Rectal smooth muscle tissue (tissue), 1 donor: Measurements from ENCODE around the gene SLC35F3.

Source experiments
- H3K27ac ChIP-seq: one replicate; pipeline ENCODE4 v1.7.0; 2013; ENCODE audit warnings: low read depth, low read length, inconsistent platforms
- H3K27me3 ChIP-seq: one replicate; pipeline ENCODE4 v1.7.0; 2013; ENCODE audit warnings: low read length; ENCODE audit not compliant: control insufficient read depth, insufficient read depth
- H3K36me3 ChIP-seq: one replicate; pipeline ENCODE4 v1.7.0; 2013; ENCODE audit warnings: low read length; ENCODE audit not compliant: control insufficient read depth, insufficient read depth
- H3K4me1 ChIP-seq: one replicate; pipeline ENCODE4 v1.7.0; 2013; ENCODE audit warnings: low read length; ENCODE audit not compliant: control insufficient read depth, insufficient read depth
- H3K4me3 ChIP-seq: one replicate; pipeline ENCODE4 v1.7.0; 2013; ENCODE audit warnings: low read length
- H3K9ac ChIP-seq: one replicate; pipeline ENCODE4 v1.7.0; 2013; ENCODE audit warnings: low read length

The SLC35F3 gene

GRCh38 chr1:233982827-233983518, 78.5 kb downstream of the SLC35F3 start:
- no peak overlapping the region for H3K9ac ChIP-seq
- H3K27me3 ChIP-seq: no peaks in the 10 kb centered on the region

GRCh38 chr1:233983811-233984210, 79.3 kb downstream of the SLC35F3 start:
- Histone ChIP-seq H3K4me1 (no peaks in the 10 kb centered on the region), H3K27ac (no peak overlapping the region), H3K27me3 (no peaks in the 10 kb centered on the region), H3K4me3 (no peak overlapping the region), H3K36me3 (no peaks in the 10 kb centered on the region), H3K9ac (no peak overlapping the region)

More at GRCh38 chr1:233982827-233983518, 78.5 kb downstream of the SLC35F3 start:
- Histone ChIP-seq H3K4me3 (no peak overlapping the region), H3K27ac (no peak overlapping the region), H3K36me3 (no peaks in the 10 kb centered on the region), H3K4me1 (no peaks in the 10 kb centered on the region)

- H3K27ac ChIP-seq: no peak overlapping the region
- H3K27me3 ChIP-seq: no peaks in the 10 kb centered on the region
- H3K36me3 ChIP-seq: no peaks in the 10 kb centered on the region
- H3K9ac ChIP-seq: no peak overlapping the region
- H3K4me3 ChIP-seq: no peak overlapping the region
- H3K4me1 ChIP-seq: no peaks in the 10 kb centered on the region
Observed at GRCh38 chr1:233988963-233989696, 84.7 kb downstream of the SLC35F3 start.

GRCh38 chr1:233990486-233990885, 86.0 kb downstream of the SLC35F3 start:
- Histone ChIP-seq H3K9ac (no peak overlapping the region), H3K27me3 (no peaks in the 10 kb centered on the region), H3K4me3 (no peak overlapping the region), H3K27ac (no peak overlapping the region), H3K4me1 (no peaks in the 10 kb centered on the region), H3K36me3 (no peaks in the 10 kb centered on the region)

- no peak overlapping the region for H3K4me3 ChIP-seq
- no peak overlapping the region for H3K27ac ChIP-seq
- H3K27me3 ChIP-seq: no peaks in the 10 kb centered on the region
- H3K9ac ChIP-seq: no peak overlapping the region
- H3K36me3 ChIP-seq: no peaks in the 10 kb centered on the region
- H3K4me1 ChIP-seq: no peaks in the 10 kb centered on the region
Observed at GRCh38 chr1:233993651-233994050, 89.2 kb downstream of the SLC35F3 start.

- Histone ChIP-seq H3K27me3 (no peaks in the 10 kb centered on the region), H3K36me3 (no peaks in the 10 kb centered on the region), H3K4me1 (no peaks in the 10 kb centered on the region), H3K4me3 (no peak overlapping the region), H3K9ac (no peak overlapping the region), H3K27ac (no peak overlapping the region)
Observed at GRCh38 chr1:233994112-233994511, 89.6 kb downstream of the SLC35F3 start.

GRCh38 chr1:233998456-233998855, 94.0 kb downstream of the SLC35F3 start:
- Histone ChIP-seq H3K9ac (no peak overlapping the region), H3K36me3 (no peaks in the 10 kb centered on the region), H3K27ac (no peak overlapping the region), H3K4me1 (no peaks in the 10 kb centered on the region), H3K27me3 (no peaks in the 10 kb centered on the region), H3K4me3 (no peak overlapping the region)

GRCh38 chr1:233998891-233999290, 94.4 kb downstream of the SLC35F3 start:
- Histone ChIP-seq H3K4me1 (no peaks in the 10 kb centered on the region), H3K27ac (no peak overlapping the region), H3K27me3 (no peaks in the 10 kb centered on the region), H3K4me3 (no peak overlapping the region), H3K36me3 (no peaks in the 10 kb centered on the region), H3K9ac (no peak overlapping the region)

- Histone ChIP-seq H3K9ac (no peak overlapping the region), H3K4me3 (no peak overlapping the region)
Observed at GRCh38 chr1:234000557-234001041, 96.1 kb downstream of the SLC35F3 start.

GRCh38 chr1:234001817-234002216, 97.3 kb downstream of the SLC35F3 start:
- Histone ChIP-seq H3K4me1 (no peaks in the 10 kb centered on the region), H3K4me3 (no peak overlapping the region), H3K9ac (no peak overlapping the region), H3K27me3 (no peaks in the 10 kb centered on the region), H3K27ac (no peak overlapping the region), H3K36me3 (no peaks in the 10 kb centered on the region)

More at GRCh38 chr1:234000557-234001041, 96.1 kb downstream of the SLC35F3 start:
- Histone ChIP-seq H3K27ac (no peak overlapping the region), H3K4me1 (no peaks in the 10 kb centered on the region), H3K27me3 (no peaks in the 10 kb centered on the region), H3K36me3 (no peaks in the 10 kb centered on the region)

GRCh38 chr1:234004591-234004990, 100.1 kb downstream of the SLC35F3 start:
- Histone ChIP-seq H3K9ac (no peak overlapping the region), H3K4me1 (no peaks in the 10 kb centered on the region), H3K36me3 (no peaks in the 10 kb centered on the region), H3K27ac (no peak overlapping the region), H3K27me3 (no peaks in the 10 kb centered on the region), H3K4me3 (no peak overlapping the region)

GRCh38 chr1:234007684-234008083, 103.2 kb downstream of the SLC35F3 start:
- Histone ChIP-seq H3K36me3 (no peaks in the 10 kb centered on the region), H3K9ac (no peak overlapping the region), H3K4me1 (no peaks in the 10 kb centered on the region), H3K27ac (no peak overlapping the region), H3K27me3 (no peaks in the 10 kb centered on the region), H3K4me3 (no peak overlapping the region)
